Fibroblast of mammary gland (primary cell): Measurements from ENCODE around the gene KLF15.

Source experiments
- DNase-seq: peaks from one replicate; pipeline ENCODE4 v3.0.0-alpha.2; 2010; ENCODE audit warnings: low read depth
- H3K4me3 ChIP-seq: 2 replicates; pipeline ENCODE4 v1.5.1; 2011; ENCODE audit warnings: low read depth, mild to moderate bottlenecking, low read length, moderate library complexity; ENCODE audit not compliant: control insufficient read depth
- TF ChIP-seq, protein P1 (sequence below): conservative IDR thresholded peaks from 2 replicates; pipeline ENCODE4 v1.5.1; 2011; ENCODE audit warnings: low read depth, low read length, inconsistent platforms; ENCODE audit not compliant: control insufficient read depth, insufficient read depth

Gene KLF15

GRCh38 chr3:126347543-126348161 is 9.6 kb downstream of the KLF15 start:
- no peak for DNase-seq
- no peak overlapping the region for H3K4me3 ChIP-seq
- TF ChIP-seq, protein P1, sequence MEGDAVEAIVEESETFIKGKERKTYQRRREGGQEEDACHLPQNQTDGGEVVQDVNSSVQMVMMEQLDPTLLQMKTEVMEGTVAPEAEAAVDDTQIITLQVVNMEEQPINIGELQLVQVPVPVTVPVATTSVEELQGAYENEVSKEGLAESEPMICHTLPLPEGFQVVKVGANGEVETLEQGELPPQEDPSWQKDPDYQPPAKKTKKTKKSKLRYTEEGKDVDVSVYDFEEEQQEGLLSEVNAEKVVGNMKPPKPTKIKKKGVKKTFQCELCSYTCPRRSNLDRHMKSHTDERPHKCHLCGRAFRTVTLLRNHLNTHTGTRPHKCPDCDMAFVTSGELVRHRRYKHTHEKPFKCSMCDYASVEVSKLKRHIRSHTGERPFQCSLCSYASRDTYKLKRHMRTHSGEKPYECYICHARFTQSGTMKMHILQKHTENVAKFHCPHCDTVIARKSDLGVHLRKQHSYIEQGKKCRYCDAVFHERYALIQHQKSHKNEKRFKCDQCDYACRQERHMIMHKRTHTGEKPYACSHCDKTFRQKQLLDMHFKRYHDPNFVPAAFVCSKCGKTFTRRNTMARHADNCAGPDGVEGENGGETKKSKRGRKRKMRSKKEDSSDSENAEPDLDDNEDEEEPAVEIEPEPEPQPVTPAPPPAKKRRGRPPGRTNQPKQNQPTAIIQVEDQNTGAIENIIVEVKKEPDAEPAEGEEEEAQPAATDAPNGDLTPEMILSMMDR = no peak

DNA sequence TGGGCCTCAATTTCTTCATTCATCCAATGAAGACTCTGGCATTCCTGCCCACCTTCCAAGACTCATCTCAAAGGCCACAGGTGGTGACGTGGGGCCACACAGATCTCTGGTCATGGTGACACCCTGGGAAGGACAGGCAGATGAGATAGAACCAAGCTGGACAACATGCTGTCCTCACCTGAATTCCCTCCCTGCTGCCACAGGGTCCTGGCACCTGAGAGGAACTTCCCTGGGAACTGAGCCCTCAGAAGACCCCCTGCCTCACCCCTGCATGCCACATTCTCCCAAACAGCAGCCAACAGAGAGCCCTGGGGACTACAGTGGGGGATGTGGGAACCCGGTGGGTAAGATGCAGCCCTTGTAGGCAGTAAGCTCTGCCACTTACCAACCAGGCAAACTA is 10.7 kb downstream of the KLF15 start:
- no peak for DNase-seq
- no peak overlapping the region for H3K4me3 ChIP-seq
- TF ChIP-seq, protein P1 = no peak

GRCh38 chr3:126345641-126346460 is 11.4 kb downstream of the KLF15 start:
- H3K4me3 ChIP-seq = no peak overlapping the region
- DNase-seq = no peak
- TF ChIP-seq, protein P1 = no peak

GRCh38 chr3:126345231-126345630 is 12.0 kb downstream of the KLF15 start:
- TF ChIP-seq, protein P1 = no peak
- no peak overlapping the region for H3K4me3 ChIP-seq
- no peak for DNase-seq

DNA sequence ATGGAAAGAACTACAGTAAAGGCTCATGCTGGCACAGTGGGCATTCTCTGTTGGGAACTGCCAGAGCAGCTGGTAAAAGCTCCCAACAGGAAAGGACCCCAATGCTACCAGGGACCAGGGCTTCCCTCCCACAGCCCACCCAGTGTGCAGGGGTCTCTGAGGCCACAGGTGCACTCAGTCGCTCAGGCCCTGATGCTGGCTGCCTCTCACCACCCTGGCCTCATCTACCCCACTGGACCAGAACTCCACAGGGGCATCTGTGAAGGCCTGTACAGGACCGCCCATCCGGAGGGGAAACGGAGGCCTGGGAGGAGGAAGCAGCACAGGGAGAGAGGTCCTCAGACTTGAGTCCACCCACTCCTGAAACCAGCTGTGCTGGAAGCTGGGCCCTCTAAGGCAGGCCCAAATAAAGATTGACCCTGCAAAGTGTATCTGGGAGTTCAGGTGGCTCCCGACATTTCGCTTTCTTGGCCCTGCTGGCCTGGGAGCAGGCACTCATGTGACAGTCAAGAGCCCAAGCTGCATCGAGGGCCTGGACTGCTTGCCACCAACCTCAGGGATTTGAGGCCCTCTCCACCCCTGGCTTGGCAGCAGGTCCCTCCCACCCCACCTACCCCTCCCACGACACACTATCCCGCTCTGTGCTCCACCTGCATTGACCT is 12.7 kb downstream of the KLF15 start:
- H3K4me3 ChIP-seq = no peak overlapping the region
- DNase-seq = no peak
- TF ChIP-seq, protein P1 = no peak

DNA sequence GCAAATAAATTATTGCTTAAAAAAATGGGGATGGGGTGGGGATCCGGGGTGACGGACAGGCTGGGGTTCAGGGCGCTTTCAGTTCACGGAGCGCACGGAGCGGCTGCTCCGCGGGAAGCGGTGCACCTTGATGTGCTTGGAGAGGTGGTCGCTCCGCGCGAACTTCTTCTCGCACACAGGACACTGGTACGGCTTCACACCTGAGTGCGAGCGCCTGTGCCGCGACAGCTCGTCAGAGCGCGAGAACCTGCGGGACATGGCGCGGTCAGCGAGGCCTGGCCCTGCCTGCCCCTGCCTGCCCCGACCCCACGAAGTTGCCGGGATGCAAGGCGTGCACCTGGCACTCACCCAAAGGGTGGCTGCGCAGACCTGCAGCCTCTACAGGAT is 13.6 kb downstream of the KLF15 start:
- no peak for DNase-seq
- no peak overlapping the region for H3K4me3 ChIP-seq
- TF ChIP-seq, protein P1 = no peak
